ENCODE data around the gene XYLT1. TPM values are rescaled to one million over a fixed set of nuclear protein-coding genes. Genes with fewer than 3 reads are reported as not detected.

XYLT1 gene
- polyA plus RNA-seq, 1 of the 3 experiments (the other 2 are of a cell fraction): 17.6 TPM

DNA sequence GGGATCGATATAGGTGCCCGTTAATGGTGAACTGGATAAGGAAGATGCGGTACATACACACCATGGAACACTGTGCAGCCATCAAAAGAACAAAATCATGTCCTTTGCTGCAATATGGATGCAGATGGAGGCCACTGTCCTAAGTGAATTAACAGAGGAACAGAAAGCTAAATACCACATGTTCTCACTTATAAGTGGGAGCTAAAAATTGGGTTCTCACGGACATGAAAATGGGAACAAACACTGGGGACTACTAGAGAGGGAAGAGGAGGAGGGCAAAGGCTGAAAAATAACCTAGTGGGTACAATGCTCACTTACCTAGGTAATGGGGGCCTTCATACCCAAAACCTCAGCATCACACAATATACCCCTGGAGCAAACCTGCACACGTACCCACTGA is 302.6 kb downstream of the XYLT1 start:
- Histone ChIP-seq H4K20me1 (ENCODE audit: insufficient read depth) (peaks cover 93% of the 10 kb centered on the region), H3K9me2 (no peaks in the 10 kb centered on the region), H3K27ac (ENCODE audit: low read depth in 2 of 2, low read length in 1 of 2) (no peak overlapping the region), H2AFZ (ENCODE audit: low read depth) (no peak overlapping the region), H3K9ac (no peak overlapping the region), H3K36me3 (replicated peaks in 1 of 2; ENCODE audit: control insufficient read depth in 1 of 2, insufficient read depth in 2 of 2, low read length in 1 of 2) (peaks cover 11 to 71% of the 10 kb centered on the region in 2 experiments), H3K9me3 (no peaks in the 10 kb centered on the region), H3K4me2 (no peak overlapping the region), H3F3A (replicated peaks; ENCODE audit: insufficient read depth) (peaks cover 25% of the 10 kb centered on the region), H3K79me2 (ENCODE audit: insufficient read depth) (peaks cover 54% of the 10 kb centered on the region), H3K4me1 (ENCODE audit: control insufficient read depth in 1 of 2, insufficient read depth in 2 of 2, low read depth in 1 of 2, low read length in 1 of 2) (no peaks in the 10 kb centered on the region; a peak in 1 of 4 replicates), H3K27me3 (ENCODE audit: insufficient read depth) (no peaks in the 10 kb centered on the region), H3K4me3 (ENCODE audit: low read depth in 2 of 2, low read length in 1 of 2) (no peak overlapping the region)
- 90% methylated on average over 5 of the region's 5 CpGs for WGBS (ENCODE audit: low lambda C conversion rate)
- no peak for DNase-seq
- ChIA-PET CTCF (no interaction called here), POLR2A (no interaction called here)
- no peak for TF ChIP-seq NRF1 (IDR thresholded peaks at IDR 0.05; ENCODE audit: low read depth, low read length)
- no peak for TF ChIP-seq RAD21 (IDR thresholded peaks at IDR 0.05; ENCODE audit: low read length)
- no peak for TF ChIP-seq RFX5 (IDR thresholded peaks at IDR 0.05; ENCODE audit: low read length)
- TF ChIP-seq, protein P1, sequence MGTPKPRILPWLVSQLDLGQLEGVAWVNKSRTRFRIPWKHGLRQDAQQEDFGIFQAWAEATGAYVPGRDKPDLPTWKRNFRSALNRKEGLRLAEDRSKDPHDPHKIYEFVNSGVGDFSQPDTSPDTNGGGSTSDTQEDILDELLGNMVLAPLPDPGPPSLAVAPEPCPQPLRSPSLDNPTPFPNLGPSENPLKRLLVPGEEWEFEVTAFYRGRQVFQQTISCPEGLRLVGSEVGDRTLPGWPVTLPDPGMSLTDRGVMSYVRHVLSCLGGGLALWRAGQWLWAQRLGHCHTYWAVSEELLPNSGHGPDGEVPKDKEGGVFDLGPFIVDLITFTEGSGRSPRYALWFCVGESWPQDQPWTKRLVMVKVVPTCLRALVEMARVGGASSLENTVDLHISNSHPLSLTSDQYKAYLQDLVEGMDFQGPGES (IDR thresholded peaks at IDR 0.05; ENCODE audit: low read depth, low read length): no peak
- TF ChIP-seq, protein P2, sequence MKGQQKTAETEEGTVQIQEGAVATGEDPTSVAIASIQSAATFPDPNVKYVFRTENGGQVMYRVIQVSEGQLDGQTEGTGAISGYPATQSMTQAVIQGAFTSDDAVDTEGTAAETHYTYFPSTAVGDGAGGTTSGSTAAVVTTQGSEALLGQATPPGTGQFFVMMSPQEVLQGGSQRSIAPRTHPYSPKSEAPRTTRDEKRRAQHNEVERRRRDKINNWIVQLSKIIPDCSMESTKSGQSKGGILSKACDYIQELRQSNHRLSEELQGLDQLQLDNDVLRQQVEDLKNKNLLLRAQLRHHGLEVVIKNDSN (IDR thresholded peaks at IDR 0.05; ENCODE audit: borderline replicate concordance, low read depth): no peak
- no peak for TF ChIP-seq ELF1 (IDR thresholded peaks at IDR 0.05)
- no peak for TF ChIP-seq TAF1 (IDR thresholded peaks at IDR 0.05; ENCODE audit: borderline replicate concordance, low read depth, low read length)
- TF ChIP-seq EP300 (IDR thresholded peaks at IDR 0.05; ENCODE audit: borderline replicate concordance in 1 of 2, low read depth in 1 of 2, low read length in 1 of 2): no peak
- TF ChIP-seq TCF12 (IDR thresholded peaks at IDR 0.05): no peak
- no peak for TF ChIP-seq MEF2A (IDR thresholded peaks at IDR 0.05; ENCODE audit: borderline replicate concordance, low read depth)
- no peak for TF ChIP-seq USF2 (IDR thresholded peaks at IDR 0.05; ENCODE audit: borderline replicate concordance, low read depth, low read length)
- TF ChIP-seq FOSL2 (IDR thresholded peaks at IDR 0.05; ENCODE audit: borderline replicate concordance, low read depth): no peak
- TF ChIP-seq NFIC (IDR thresholded peaks at IDR 0.05; ENCODE audit: borderline replicate concordance): no peak
- no peak for TF ChIP-seq FOXM1 (IDR thresholded peaks at IDR 0.05; ENCODE audit: low read depth)

GRCh38 chr16:17166095-17166494 is 304.7 kb downstream of the XYLT1 start:
- DNase-seq: no peak
- peaks cover 26% of the 10 kb centered on the region for H3F3A ChIP-seq (replicated peaks; ENCODE audit: insufficient read depth)

More at GRCh38 chr16:17166095-17166494, 304.7 kb downstream of the XYLT1 start:
- no peaks in the 10 kb centered on the region; a peak in 1 of 4 replicates for H3K4me1 ChIP-seq (ENCODE audit: control insufficient read depth in 1 of 2, insufficient read depth in 2 of 2, low read depth in 1 of 2, low read length in 1 of 2)
- WGBS (ENCODE audit: low lambda C conversion rate): 92% methylated on average over 4 of the region's 4 CpGs
- ChIA-PET POLR2A (no interaction called here), CTCF (interaction anchor here (0.9 to 1.1 kb wide), 2 partner anchors 8 to 305 kb away, joined by 3 read pairs; no protein-coding TSS in a partner anchor)
- no peak overlapping the region for H3K4me3 ChIP-seq (ENCODE audit: low read depth in 2 of 2, low read length in 1 of 2)
- no peaks in the 10 kb centered on the region for H3K9me2 ChIP-seq
- TF ChIP-seq RFX5 (IDR thresholded peaks at IDR 0.05; ENCODE audit: low read length): no peak
- peak; percentile 96 for TF ChIP-seq REST (IDR thresholded peaks at IDR 0.05; ENCODE audit: low read depth, low read length)
- TF ChIP-seq EZH2phosphoT487 (IDR thresholded peaks at IDR 0.05; ENCODE audit: borderline replicate concordance, low read depth): no peak
- no peak overlapping the region for H3K9ac ChIP-seq
- peaks cover 42% of the 10 kb centered on the region for H3K79me2 ChIP-seq (ENCODE audit: insufficient read depth)
- no peaks in the 10 kb centered on the region for H3K9me3 ChIP-seq
- H3K27ac ChIP-seq (ENCODE audit: low read depth in 2 of 2, low read length in 1 of 2): no peak overlapping the region
- H2AFZ ChIP-seq (ENCODE audit: low read depth): no peak overlapping the region
- H3K4me2 ChIP-seq: no peak overlapping the region
- H3K27me3 ChIP-seq (ENCODE audit: insufficient read depth): no peaks in the 10 kb centered on the region
- peaks cover 9 to 67% of the 10 kb centered on the region in 2 experiments for H3K36me3 ChIP-seq (replicated peaks in 1 of 2; ENCODE audit: control insufficient read depth in 1 of 2, insufficient read depth in 2 of 2, low read length in 1 of 2)
- peaks cover 93% of the 10 kb centered on the region for H4K20me1 ChIP-seq (ENCODE audit: insufficient read depth)

Measured in SK-N-SH (cell line).